Measurements from ENCODE around the gene MCEMP1.

GRCh38 chr19:7646426-7646700, 30.5 kb upstream of the MCEMP1 start:
- no peak for TF ChIP-seq CTCF (IDR thresholded peaks at IDR 0.05)
- no peak for TF ChIP-seq EZH2phosphoT487 (IDR thresholded peaks at IDR 0.05)
- no peak for TF ChIP-seq EZH2 (IDR thresholded peaks at IDR 0.05)

All from neural progenitor cell (in vitro differentiated cells).